HepG2 (cell line): Measurements from ENCODE around the gene MRPS11.

Source experiments
- ASH2L ChIP-seq: fragments of 300-600, 200-600 bp; sonication (generic); IDR thresholded peaks from 2 replicates; pipeline ENCODE4 v1.7.0; 2017; ENCODE audit warnings: low read depth, mild to moderate bottlenecking, moderate library complexity, mixed read lengths, low read length; ENCODE audit not compliant: insufficient read length
- CTCF ChIP-seq: sonication (generic); formaldehyde crosslinking; IDR thresholded peaks from 2 replicates; pipeline ENCODE4 v1.5.0; 2020; ENCODE audit warnings: mild to moderate bottlenecking, missing genetic modification reagents, moderate library complexity
- EZH2 ChIP-seq: conservative IDR thresholded peaks from 2 replicates; pipeline ENCODE4 v1.6.1; 2012; ENCODE audit warnings: mild to moderate bottlenecking, low read depth, low read length, moderate library complexity
- KAT2B ChIP-seq: fragments of 150-350 bp; IDR thresholded peaks from 2 replicates; pipeline ENCODE4 v1.6.1; 2014; ENCODE audit warnings: low read depth, low read length, borderline replicate concordance
- MEIS1 ChIP-seq: sonication (generic); formaldehyde crosslinking; IDR thresholded peaks from 2 replicates; pipeline ENCODE4 v1.9.0; 2021; ENCODE audit warnings: mild to moderate bottlenecking, missing genetic modification reagents, moderate library complexity, borderline replicate concordance
- MTA1 ChIP-seq: sonication (generic); formaldehyde crosslinking; IDR thresholded peaks from 2 replicates; pipeline ENCODE4 v1.4.0; 2020; ENCODE audit warnings: missing genetic modification reagents, mild to moderate bottlenecking, borderline replicate concordance
- MXI1 ChIP-seq: IDR thresholded peaks from 3 replicates; pipeline ENCODE4 v1.6.1; 2012; ENCODE audit warnings: low read depth, low read length, inconsistent platforms, borderline replicate concordance
- PBX2 ChIP-seq: IDR thresholded peaks from 2 replicates; pipeline ENCODE4 v1.6.1; 2016; ENCODE audit warnings: control low read depth
- RORA ChIP-seq: sonication (generic); formaldehyde crosslinking; IDR thresholded peaks from 2 replicates; pipeline ENCODE4 v1.5.0; 2020; ENCODE audit warnings: mild to moderate bottlenecking, missing genetic modification reagents, moderate library complexity
- TBL1XR1 ChIP-seq: fragments of 150-350 bp; IDR thresholded peaks from 2 replicates; pipeline ENCODE4 v1.6.1; 2014; ENCODE audit warnings: borderline replicate concordance, low read length; ENCODE audit not compliant: partially characterized antibody
- TBP ChIP-seq: sonication (generic); formaldehyde crosslinking; IDR thresholded peaks from 2 replicates; pipeline ENCODE4 v1.5.0; 2020; ENCODE audit warnings: missing genetic modification reagents
- TF ChIP-seq, protein P1 (sequence below): sonication (generic); formaldehyde crosslinking; IDR thresholded peaks from 2 replicates; pipeline ENCODE4 v1.5.0; 2020; ENCODE audit warnings: missing genetic modification reagents

- TF ChIP-seq MXI1 (no peak), MTA1 (CRISPR knock-in tag) (no peak), TBL1XR1 (no peak), EZH2 (no peak), PBX2 (CRISPR knock-in tag) (no peak), TBP (CRISPR knock-in tag) (no peak), KAT2B (no peak), ASH2L (no peak), CTCF (CRISPR knock-in tag) (no peak), MEIS1 (CRISPR knock-in tag) (no peak), RORA (no peak)
- TF ChIP-seq, protein P1, sequence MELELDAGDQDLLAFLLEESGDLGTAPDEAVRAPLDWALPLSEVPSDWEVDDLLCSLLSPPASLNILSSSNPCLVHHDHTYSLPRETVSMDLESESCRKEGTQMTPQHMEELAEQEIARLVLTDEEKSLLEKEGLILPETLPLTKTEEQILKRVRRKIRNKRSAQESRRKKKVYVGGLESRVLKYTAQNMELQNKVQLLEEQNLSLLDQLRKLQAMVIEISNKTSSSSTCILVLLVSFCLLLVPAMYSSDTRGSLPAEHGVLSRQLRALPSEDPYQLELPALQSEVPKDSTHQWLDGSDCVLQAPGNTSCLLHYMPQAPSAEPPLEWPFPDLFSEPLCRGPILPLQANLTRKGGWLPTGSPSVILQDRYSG (CRISPR knock-in tag) = no peak
Measured at GRCh38 chr15:88428805-88429605, 38.5 kb upstream of the MRPS11 start.
